Activated T-cell treated with anti-CD3 and anti-CD28 coated beads for 24 hours (primary cell): ENCODE results near the gene VWA2.

Experiments used
- DNase-seq: peaks from one replicate; pipeline ENCODE4 v3.0.0-alpha.2; 2020; ENCODE audit warnings: low read depth

The VWA2 gene

GRCh38 chr10:114246679-114247305 lies 7.7 kb downstream of the VWA2 start:
- no peak for DNase-seq

GRCh38 chr10:114250236-114250635 lies 11.2 kb downstream of the VWA2 start:
- no peak for DNase-seq

- DNase-seq, result no peak
Measured at GRCh38 chr10:114250716-114251115, 11.7 kb downstream of the VWA2 start.

- no peak for DNase-seq
Measured at GRCh38 chr10:114252092-114252491, 13.0 kb downstream of the VWA2 start.

GRCh38 chr10:114252883-114253282 lies 13.8 kb downstream of the VWA2 start:
- no peak for DNase-seq

GRCh38 chr10:114255227-114255626 lies 16.2 kb downstream of the VWA2 start:
- no peak for DNase-seq

GRCh38 chr10:114256008-114256765 lies 17.1 kb downstream of the VWA2 start:
- no peak for DNase-seq

GRCh38 chr10:114256822-114257221 lies 17.8 kb downstream of the VWA2 start:
- DNase-seq, result no peak

- DNase-seq, result no peak
Measured at GRCh38 chr10:114257498-114257897, 18.4 kb downstream of the VWA2 start.

- no peak for DNase-seq
Measured at GRCh38 chr10:114258274-114258840, 19.3 kb downstream of the VWA2 start.

- no peak for DNase-seq
Measured at GRCh38 chr10:114259824-114260223, 20.8 kb downstream of the VWA2 start.

GRCh38 chr10:114260366-114260765 lies 21.3 kb downstream of the VWA2 start:
- DNase-seq, result no peak

- DNase-seq, result no peak
Measured at GRCh38 chr10:114261076-114261475, 22.0 kb downstream of the VWA2 start.

GRCh38 chr10:114262496-114262895 lies 23.4 kb downstream of the VWA2 start:
- DNase-seq, result no peak

GRCh38 chr10:114265392-114266053 lies 26.5 kb downstream of the VWA2 start:
- DNase-seq, result no peak

GRCh38 chr10:114266521-114266920 lies 27.5 kb downstream of the VWA2 start:
- no peak for DNase-seq

GRCh38 chr10:114271075-114271778 lies 32.2 kb downstream of the VWA2 start:
- DNase-seq, result no peak

GRCh38 chr10:114271779-114272167 lies 32.7 kb downstream of the VWA2 start:
- DNase-seq, result no peak

GRCh38 chr10:114272696-114273095 lies 33.6 kb downstream of the VWA2 start:
- no peak for DNase-seq

- no peak for DNase-seq
Measured at GRCh38 chr10:114273910-114274309, 34.9 kb downstream of the VWA2 start.

GRCh38 chr10:114274616-114275453 lies 35.8 kb downstream of the VWA2 start:
- DNase-seq, result no peak
